A549 (cell line): ENCODE results near the gene SAMD8. TPM values are rescaled to one million over a fixed set of nuclear protein-coding genes. Genes with fewer than 3 reads are reported as not detected.

Source experiments
- ATAC-seq, 2 experiments: fragments of 200-7000 bp in 1 of 2; fragments of >200 bp in 1 of 2; cut with Nextera tagmentation in 1 of 2; cut with Tn5 transposase in 1 of 2; 3 replicates each; pipeline versions ENCODE4 v1.8.0 to v1.9.1; 2018 to 2020; ENCODE audit warnings: mild to moderate bottlenecking in 1 of 2, moderate library complexity in 1 of 2
- CTCF ChIA-PET: fragments of 300-600 bp; sonication (Branson Sonifier 250); formaldehyde crosslinking; extraction: SDS; loops from one replicate; lab custom pipeline; 2021; ENCODE audit warnings: antibody characterized with exemption, inconsistent platforms; lab: Yijun Ruan, JAX
- POLR2A ChIA-PET: fragments of 350-600 bp; formaldehyde crosslinking; extraction: SDS; loops from one replicate; lab custom pipeline; 2021; ENCODE audit warnings: antibody characterized with exemption, inconsistent platforms; lab: Yijun Ruan, JAX
- DNase-seq, 2 experiments: peaks; one replicate each; pipeline versions ENCODE4 v3.0.0 to v3.0.0-alpha.2; 2011 to 2016; ENCODE audit warnings: low read depth in 1 of 2, low spot score in 1 of 2
- FAIRE-seq: peaks from 2 replicates; lab custom pipeline; 2011; peaks lifted over from hg19 to GRCh38; lab: Jason Lieb, UNC
- H3K27ac ChIP-seq, 2 experiments: fragments of >200 bp; sonication (Bioruptor Twin); formaldehyde crosslinking; 3 replicates each; pipeline ENCODE4 v1.5.1; 2016 to 2017
- H3K4me1 ChIP-seq: fragments of >200 bp; sonication (Bioruptor Twin); formaldehyde crosslinking; 3 replicates; pipeline ENCODE4 v1.6.1; 2016
- H3K4me2 ChIP-seq: fragments of >200 bp; sonication (Bioruptor Twin); formaldehyde crosslinking; 3 replicates; pipeline ENCODE4 v1.6.1; 2016
- H3K4me3 ChIP-seq: fragments of >200 bp; sonication (Bioruptor Twin); formaldehyde crosslinking; 3 replicates; pipeline ENCODE4 v1.5.1; 2016
- H3K9me3 ChIP-seq: fragments of >200 bp; sonication (Bioruptor Twin); formaldehyde crosslinking; 3 replicates; pipeline ENCODE4 v1.6.1; 2016
- CBX2 ChIP-seq: fragments of 200-600 bp; sonication (generic); IDR thresholded peaks from 2 replicates; pipeline ENCODE4 v1.6.1; 2016; ENCODE audit warnings: low read depth, mild to moderate bottlenecking, borderline replicate concordance
- CBX8 ChIP-seq: fragments of 200-600 bp; sonication (generic); IDR thresholded peaks from 2 replicates; pipeline ENCODE4 v1.6.1; 2016
- CHD2 ChIP-seq: fragments of 150-350 bp; IDR thresholded peaks from 2 replicates; pipeline ENCODE4 v1.6.1; 2014; ENCODE audit warnings: low read length; ENCODE audit not compliant: partially characterized antibody
- EHF ChIP-seq: fragments of 250-450 bp; sonication (Bioruptor Pico); IDR thresholded peaks from 2 replicates; pipeline ENCODE4 v1.5.0; 2020; ENCODE audit warnings: mild to moderate bottlenecking
- EHMT2 ChIP-seq: fragments of 200-600 bp; sonication (generic); IDR thresholded peaks from 2 replicates; pipeline ENCODE4 v1.6.1; 2016; ENCODE audit warnings: antibody characterized with exemption, low read depth, mild to moderate bottlenecking, moderate library complexity
- ESRRA ChIP-seq: fragments of 150-350 bp; IDR thresholded peaks from 2 replicates; pipeline ENCODE4 v1.6.1; 2014; ENCODE audit warnings: mild to moderate bottlenecking, low read length, borderline replicate concordance
- GATA3 ChIP-seq: IDR thresholded peaks from 2 replicates; pipeline ENCODE4 v1.6.1; 2012; ENCODE audit warnings: borderline replicate concordance
- HEYL ChIP-seq: fragments of 250-450 bp; sonication (Bioruptor Pico); IDR thresholded peaks from 2 replicates; pipeline ENCODE4 v1.8.0; 2021; ENCODE audit warnings: mild to moderate bottlenecking, moderate library complexity
- MAZ ChIP-seq: fragments of 150-350 bp; IDR thresholded peaks from 2 replicates; pipeline ENCODE4 v1.6.1; 2014; ENCODE audit warnings: antibody characterized with exemption, low read depth, low read length, borderline replicate concordance
- MYC ChIP-seq: IDR thresholded peaks from 2 replicates; pipeline ENCODE4 v1.6.1; 2012; ENCODE audit warnings: mild to moderate bottlenecking, inconsistent platforms, low read length, improper control_type of control experiment, borderline replicate concordance
- NFE2L2 ChIP-seq: fragments of 150-350 bp; conservative IDR thresholded peaks from 2 replicates; pipeline ENCODE4 v1.6.1; 2014; ENCODE audit warnings: low read length
- NPAS2 ChIP-seq: fragments of 250-450 bp; sonication (Bioruptor Pico); IDR thresholded peaks from 2 replicates; pipeline ENCODE4 v1.8.0; 2022; ENCODE audit warnings: mild to moderate bottlenecking, moderate library complexity, borderline replicate concordance
- NR3C1 ChIP-seq: fragments of >200 bp; sonication (Bioruptor Twin); formaldehyde crosslinking; IDR thresholded peaks from 3 replicates; pipeline ENCODE4 v1.6.1; 2017
- PHF8 ChIP-seq: fragments of 200-600 bp; sonication (generic); IDR thresholded peaks from 2 replicates; pipeline ENCODE4 v1.6.1; 2016; ENCODE audit warnings: low read depth, mild to moderate bottlenecking, antibody characterized with exemption, moderate library complexity, borderline replicate concordance
- POLR2A ChIP-seq: IDR thresholded peaks from 2 replicates; pipeline ENCODE4 v1.6.1; 2012; ENCODE audit warnings: mild to moderate bottlenecking, low read length
- POLR2AphosphoS2 ChIP-seq: conservative IDR thresholded peaks from 2 replicates; pipeline ENCODE4 v1.6.1; 2012; ENCODE audit warnings: low read length, improper control_type of control experiment, inconsistent platforms
- RAD21 ChIP-seq, 2 experiments: fragments of >200 bp in 1 of 2; sonication (Bioruptor Twin) in 1 of 2; formaldehyde crosslinking in 1 of 2; IDR thresholded peaks in 1 of 2; conservative IDR thresholded peaks in 1 of 2; 2 replicates in 1 of 2; 3 replicates in 1 of 2; pipeline ENCODE4 v1.6.1; 2012 to 2018; ENCODE audit warnings: inconsistent platforms in 1 of 2
- RARB ChIP-seq: fragments of 250-450 bp; sonication (Bioruptor Pico); IDR thresholded peaks from 2 replicates; pipeline ENCODE4 v1.8.0; 2021; ENCODE audit warnings: mild to moderate bottlenecking, moderate library complexity
- RCOR1 ChIP-seq: fragments of 150-350 bp; IDR thresholded peaks from 2 replicates; pipeline ENCODE4 v1.6.1; 2014; ENCODE audit warnings: antibody characterized with exemption, low read length, low read depth
- RNF2 ChIP-seq: fragments of 200-600 bp; sonication (generic); IDR thresholded peaks from 2 replicates; pipeline ENCODE4 v1.6.1; 2016; ENCODE audit warnings: low read depth, mild to moderate bottlenecking, antibody characterized with exemption, moderate library complexity, borderline replicate concordance
- TFCP2L1 ChIP-seq: fragments of 250-450 bp; sonication (Bioruptor Pico); IDR thresholded peaks from 2 replicates; pipeline ENCODE4 v1.5.0; 2021; ENCODE audit warnings: mild to moderate bottlenecking
- TP53 ChIP-seq: fragments of 250-450 bp; sonication (Bioruptor Pico); IDR thresholded peaks from 2 replicates; pipeline ENCODE4 v1.5.0; 2021; ENCODE audit warnings: mild to moderate bottlenecking, moderate library complexity
- ZFP36 ChIP-seq: fragments of 450-650 bp; IDR thresholded peaks from 2 replicates; pipeline ENCODE4 v1.6.1; 2014; ENCODE audit warnings: borderline replicate concordance; ENCODE audit not compliant: partially characterized antibody
- ZNF302 ChIP-seq: fragments of 250-450 bp; sonication (Bioruptor Pico); IDR thresholded peaks from 2 replicates; pipeline ENCODE4 v1.9.0; 2021; ENCODE audit warnings: inconsistent platforms, mild to moderate bottlenecking, moderate library complexity
- WGBS: methylation state at CpG from one replicate; pipeline ENCODE4 v1.1.6; 2017; ENCODE audit errors: missing lambda C conversion rate; 5-methylcytosine and 5-hydroxymethylcytosine counted together
- polyA plus RNA-seq, 4 experiments: library from polyadenylated mRNA; depleted of rRNA in 3 of 4; stranded (reverse); fragments of >200 nt; fragmentation: RNase III in 1 of 4; extraction: RNeasy Plus Mini Kit Qiagen cat#74134 plus additional on column Dnase treatment in 1 of 4; gene quantifications; 2 replicates in 3 of 4; 3 replicates in 1 of 4; pipeline ENCODE4 v1.2.3, GENCODE V29; 2011 to 2017
- TF ChIP-seq, protein P1 (sequence below): fragments of 250-450 bp; sonication (Bioruptor Pico); IDR thresholded peaks from 2 replicates; pipeline ENCODE4 v1.5.0; 2021; ENCODE audit warnings: mild to moderate bottlenecking, moderate library complexity, borderline replicate concordance
- TF ChIP-seq, protein P2 (sequence below): fragments of >200 bp; sonication (Bioruptor Twin); formaldehyde crosslinking; IDR thresholded peaks from 3 replicates; pipeline ENCODE4 v1.6.1; 2016
- TF ChIP-seq, protein P3 (sequence below): fragments of >200 bp; sonication (Bioruptor Twin); formaldehyde crosslinking; IDR thresholded peaks from 2 replicates; pipeline ENCODE4 v1.6.1; 2016
- TF ChIP-seq, protein P4 (sequence below): fragments of 200-600 bp; sonication (generic); IDR thresholded peaks from 2 replicates; pipeline ENCODE4 v1.6.1; 2016; ENCODE audit warnings: antibody characterized with exemption, mild to moderate bottlenecking, moderate library complexity

The SAMD8 gene
- polyA plus RNA-seq, 2 of the 4 experiments (the other 2 are of a cell fraction) = 10.9 to 27.9 TPM

DNA sequence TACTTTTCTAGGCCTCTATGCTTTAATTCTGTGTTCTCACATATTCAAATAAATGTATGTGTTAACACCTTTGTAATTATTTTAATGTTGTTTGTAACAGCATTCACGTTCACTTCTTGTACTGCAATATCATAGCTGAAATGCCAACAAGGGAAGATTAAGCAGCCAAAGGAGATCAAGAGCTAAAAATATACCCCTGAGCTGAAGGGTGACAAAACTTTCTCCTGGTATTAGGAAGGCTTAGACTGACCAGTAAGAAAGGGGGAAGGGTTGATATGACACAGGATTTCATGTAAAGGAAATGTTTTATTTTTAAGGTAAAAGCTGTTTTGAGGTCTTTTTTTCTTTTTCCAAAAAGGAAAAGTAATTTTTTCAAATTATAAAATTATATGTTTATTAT lies 58.8 kb downstream of the SAMD8 start:
- no peak for TF ChIP-seq TFCP2L1
- no peak for TF ChIP-seq RCOR1
- no peak for TF ChIP-seq CBX8
- TF ChIP-seq, protein P1, sequence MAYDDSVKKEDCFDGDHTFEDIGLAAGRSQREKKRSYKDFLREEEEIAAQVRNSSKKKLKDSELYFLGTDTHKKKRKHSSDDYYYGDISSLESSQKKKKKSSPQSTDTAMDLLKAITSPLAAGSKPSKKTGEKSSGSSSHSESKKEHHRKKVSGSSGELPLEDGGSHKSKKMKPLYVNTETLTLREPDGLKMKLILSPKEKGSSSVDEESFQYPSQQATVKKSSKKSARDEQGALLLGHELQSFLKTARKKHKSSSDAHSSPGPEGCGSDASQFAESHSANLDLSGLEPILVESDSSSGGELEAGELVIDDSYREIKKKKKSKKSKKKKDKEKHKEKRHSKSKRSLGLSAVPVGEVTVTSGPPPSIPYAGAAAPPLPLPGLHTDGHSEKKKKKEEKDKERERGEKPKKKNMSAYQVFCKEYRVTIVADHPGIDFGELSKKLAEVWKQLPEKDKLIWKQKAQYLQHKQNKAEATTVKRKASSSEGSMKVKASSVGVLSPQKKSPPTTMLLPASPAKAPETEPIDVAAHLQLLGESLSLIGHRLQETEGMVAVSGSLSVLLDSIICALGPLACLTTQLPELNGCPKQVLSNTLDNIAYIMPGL = no peak
- no peak for TF ChIP-seq CHD2
- TF ChIP-seq, protein P2, sequence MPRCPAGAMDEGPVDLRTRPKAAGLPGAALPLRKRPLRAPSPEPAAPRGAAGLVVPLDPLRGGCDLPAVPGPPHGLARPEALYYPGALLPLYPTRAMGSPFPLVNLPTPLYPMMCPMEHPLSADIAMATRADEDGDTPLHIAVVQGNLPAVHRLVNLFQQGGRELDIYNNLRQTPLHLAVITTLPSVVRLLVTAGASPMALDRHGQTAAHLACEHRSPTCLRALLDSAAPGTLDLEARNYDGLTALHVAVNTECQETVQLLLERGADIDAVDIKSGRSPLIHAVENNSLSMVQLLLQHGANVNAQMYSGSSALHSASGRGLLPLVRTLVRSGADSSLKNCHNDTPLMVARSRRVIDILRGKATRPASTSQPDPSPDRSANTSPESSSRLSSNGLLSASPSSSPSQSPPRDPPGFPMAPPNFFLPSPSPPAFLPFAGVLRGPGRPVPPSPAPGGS = no peak
- TF ChIP-seq HEYL (CRISPR knock-in tag) = no peak
- TF ChIP-seq RAD21 (conservative IDR thresholded peaks at IDR 0.05 in 1 of 2, IDR thresholded peaks at IDR 0.05 in 1 of 2) = no peak
- TF ChIP-seq NPAS2 = no peak
- no peak for TF ChIP-seq EHMT2
- no peak for TF ChIP-seq ZNF302 (CRISPR knock-in tag)
- DNase-seq (no peak), FAIRE-seq (no peak), ATAC-seq (no peak)
- no peaks in the 10 kb centered on the region for H3K9me3 ChIP-seq
- ChIA-PET POLR2A (no interaction called here), CTCF (interaction anchor here (1.0 kb wide), 1 partner anchor 14 kb away, joined by 3 read pairs; no protein-coding TSS in a partner anchor)
- 76% methylated on average over 1 of the region's 1 CpG for WGBS
- peaks cover 15% of the 10 kb centered on the region for H3K4me1 ChIP-seq
- no peak overlapping the region for H3K4me2 ChIP-seq
- H3K4me3 ChIP-seq = no peak overlapping the region
- H3K27ac ChIP-seq = no peak overlapping the region

DNA sequence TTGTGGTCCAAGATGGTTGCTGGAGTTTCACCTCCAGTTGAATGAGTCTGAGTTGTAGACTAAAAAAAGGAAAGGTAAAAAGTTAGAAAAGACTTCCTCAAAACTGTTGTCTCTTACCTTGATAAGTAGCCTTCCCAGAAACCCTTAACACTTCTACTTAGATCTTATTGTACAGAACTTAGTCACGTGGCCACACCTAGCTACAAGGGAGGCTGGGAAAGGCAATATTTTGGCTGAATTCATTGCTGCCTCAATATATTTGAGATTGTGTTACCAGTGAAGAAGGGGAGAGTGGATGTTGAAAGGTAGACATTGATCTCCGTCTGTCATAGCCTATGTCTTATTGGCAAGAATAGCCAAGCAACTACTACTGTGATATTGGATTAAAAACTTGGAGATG lies 63.6 kb downstream of the SAMD8 start:
- TF ChIP-seq CHD2 (no peak), MAZ (no peak), CBX8 (no peak), MYC (no peak), PHF8 (no peak), ESRRA (no peak), RNF2 (no peak), RAD21 (conservative IDR thresholded peaks at IDR 0.05 in 1 of 2, IDR thresholded peaks at IDR 0.05 in 1 of 2) (no peak), ZFP36 (no peak)
- H3K4me1 ChIP-seq = peaks cover 10% of the 10 kb centered on the region
- 89% methylated on average over 2 of the region's 2 CpGs for WGBS
- DNase-seq = no peak
- POLR2A ChIA-PET = no interaction called here
- no peak for FAIRE-seq
- no peaks in the 10 kb centered on the region for H3K9me3 ChIP-seq
- no peak overlapping the region for H3K27ac ChIP-seq
- CTCF ChIA-PET = interaction anchor here (18.0 kb wide), 1 partner anchor 56 kb away, joined by 479 read pairs; the partner anchor contains the start of gene COMTD1
- no peak overlapping the region for H3K4me2 ChIP-seq
- no peak overlapping the region for H3K4me3 ChIP-seq
- no peak for ATAC-seq

DNA sequence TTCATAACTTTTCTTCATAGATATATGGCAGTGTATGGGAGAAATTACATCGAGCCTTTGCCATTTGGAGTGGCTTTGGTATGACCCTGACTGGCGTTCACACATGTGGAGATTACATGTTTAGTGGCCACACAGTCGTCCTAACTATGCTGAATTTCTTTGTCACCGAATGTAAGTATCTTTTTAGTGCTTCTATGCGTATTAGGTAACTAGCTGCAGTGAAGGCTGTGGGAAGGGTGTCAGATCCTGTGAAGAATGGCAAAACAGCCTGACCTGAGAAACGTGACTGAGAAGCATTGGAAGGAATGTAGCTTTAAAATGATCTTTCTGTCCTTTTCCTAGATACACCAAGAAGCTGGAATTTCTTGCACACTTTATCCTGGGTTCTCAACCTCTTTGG lies 64.6 kb downstream of the SAMD8 start:
- Histone ChIP-seq H3K4me2 (no peak overlapping the region), H3K4me1 (peaks cover 13% of the 10 kb centered on the region), H3K27ac (no peak overlapping the region), H3K4me3 (no peak overlapping the region), H3K9me3 (no peaks in the 10 kb centered on the region)
- FAIRE-seq (no peak), ATAC-seq (no peak), DNase-seq (no peak)
- ChIA-PET POLR2A (no interaction called here), CTCF (interaction anchor here (18.0 kb wide), 1 partner anchor 55 kb away, joined by 479 read pairs; the partner anchor contains the start of gene COMTD1)
- WGBS = 90% methylated on average over 6 of the region's 6 CpGs
- no peak for TF ChIP-seq MAZ
- TF ChIP-seq, protein P3, sequence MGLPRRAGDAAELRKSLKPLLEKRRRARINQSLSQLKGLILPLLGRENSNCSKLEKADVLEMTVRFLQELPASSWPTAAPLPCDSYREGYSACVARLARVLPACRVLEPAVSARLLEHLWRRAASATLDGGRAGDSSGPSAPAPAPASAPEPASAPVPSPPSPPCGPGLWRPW = no peak
- TF ChIP-seq CBX2 = no peak
- TF ChIP-seq GATA3 = no peak
- no peak for TF ChIP-seq ESRRA
- TF ChIP-seq, protein P4, sequence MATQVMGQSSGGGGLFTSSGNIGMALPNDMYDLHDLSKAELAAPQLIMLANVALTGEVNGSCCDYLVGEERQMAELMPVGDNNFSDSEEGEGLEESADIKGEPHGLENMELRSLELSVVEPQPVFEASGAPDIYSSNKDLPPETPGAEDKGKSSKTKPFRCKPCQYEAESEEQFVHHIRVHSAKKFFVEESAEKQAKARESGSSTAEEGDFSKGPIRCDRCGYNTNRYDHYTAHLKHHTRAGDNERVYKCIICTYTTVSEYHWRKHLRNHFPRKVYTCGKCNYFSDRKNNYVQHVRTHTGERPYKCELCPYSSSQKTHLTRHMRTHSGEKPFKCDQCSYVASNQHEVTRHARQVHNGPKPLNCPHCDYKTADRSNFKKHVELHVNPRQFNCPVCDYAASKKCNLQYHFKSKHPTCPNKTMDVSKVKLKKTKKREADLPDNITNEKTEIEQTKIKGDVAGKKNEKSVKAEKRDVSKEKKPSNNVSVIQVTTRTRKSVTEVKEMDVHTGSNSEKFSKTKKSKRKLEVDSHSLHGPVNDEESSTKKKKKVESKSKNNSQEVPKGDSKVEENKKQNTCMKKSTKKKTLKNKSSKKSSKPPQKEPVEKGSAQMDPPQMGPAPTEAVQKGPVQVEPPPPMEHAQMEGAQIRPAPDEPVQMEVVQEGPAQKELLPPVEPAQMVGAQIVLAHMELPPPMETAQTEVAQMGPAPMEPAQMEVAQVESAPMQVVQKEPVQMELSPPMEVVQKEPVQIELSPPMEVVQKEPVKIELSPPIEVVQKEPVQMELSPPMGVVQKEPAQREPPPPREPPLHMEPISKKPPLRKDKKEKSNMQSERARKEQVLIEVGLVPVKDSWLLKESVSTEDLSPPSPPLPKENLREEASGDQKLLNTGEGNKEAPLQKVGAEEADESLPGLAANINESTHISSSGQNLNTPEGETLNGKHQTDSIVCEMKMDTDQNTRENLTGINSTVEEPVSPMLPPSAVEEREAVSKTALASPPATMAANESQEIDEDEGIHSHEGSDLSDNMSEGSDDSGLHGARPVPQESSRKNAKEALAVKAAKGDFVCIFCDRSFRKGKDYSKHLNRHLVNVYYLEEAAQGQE = no peak
- TF ChIP-seq NFE2L2 = no peak
- TF ChIP-seq POLR2AphosphoS2 = no peak
- no peak for TF ChIP-seq TP53 (CRISPR knock-in tag)
- TF ChIP-seq EHF (CRISPR knock-in tag) = no peak
- TF ChIP-seq HEYL (CRISPR knock-in tag) = no peak
- no peak for TF ChIP-seq POLR2A
- TF ChIP-seq RARB (CRISPR knock-in tag) = no peak
- TF ChIP-seq NR3C1 = no peak
